Memory B cell (primary cell): ENCODE results near the gene POLR2A.

Experiments used
- ATAC-seq: fragments of 150-1000 bp; cut with Tn5 transposase; 2 replicates; pipeline ENCODE4 v1.10.0; 2021; ENCODE audit warnings: low read depth, mild to moderate bottlenecking, moderate library complexity
- DNase-seq, 2 donors: peaks; one replicate each; pipeline ENCODE4 v3.0.0; 2022; ENCODE audit warnings: low spot score in 2 of 2
- H3K27ac Mint-ChIP-seq: one replicate; pipeline ENCODE4 v1.8.0; 2022; ENCODE audit warnings: mild to moderate bottlenecking, moderate library complexity, mixed read lengths
- H3K27me3 Mint-ChIP-seq: one replicate; pipeline ENCODE4 v1.8.0; 2022; ENCODE audit warnings: mixed read lengths
- H3K36me3 Mint-ChIP-seq: one replicate; pipeline ENCODE4 v1.8.0; 2022; ENCODE audit warnings: mild to moderate bottlenecking, mixed read lengths
- H3K4me1 Mint-ChIP-seq: one replicate; pipeline ENCODE4 v1.8.0; 2022; ENCODE audit warnings: mixed read lengths
- H3K4me3 Mint-ChIP-seq: one replicate; pipeline ENCODE4 v1.8.0; 2022; ENCODE audit warnings: mild to moderate bottlenecking, moderate library complexity, mixed read lengths
- H3K9me3 Mint-ChIP-seq: one replicate; pipeline ENCODE4 v1.8.0; 2022; ENCODE audit warnings: mixed read lengths

Gene POLR2A

GRCh38 chr17:7443499-7444485 lies 40.4 kb upstream of the POLR2A start:
- H3K4me1 Mint-ChIP-seq = peaks cover 24% of the 10 kb centered on the region
- no peak overlapping the region for H3K4me3 Mint-ChIP-seq
- peaks cover 42% of the 10 kb centered on the region for H3K27me3 Mint-ChIP-seq
- ATAC-seq = no peak
- no peaks in the 10 kb centered on the region for H3K9me3 Mint-ChIP-seq
- H3K27ac Mint-ChIP-seq = no peak overlapping the region
- peaks cover 4% of the 10 kb centered on the region for H3K36me3 Mint-ChIP-seq
- no peak for DNase-seq

- ATAC-seq (peak; percentile 40), DNase-seq (no peak)
- H3K4me1 Mint-ChIP-seq = peaks cover 20% of the 10 kb centered on the region
- H3K9me3 Mint-ChIP-seq = no peaks in the 10 kb centered on the region
- peak within 1 kb of the TSS; percentile 76 for H3K4me3 Mint-ChIP-seq
- H3K27me3 Mint-ChIP-seq = peaks cover 44% of the 10 kb centered on the region
- H3K27ac Mint-ChIP-seq = peak within 1 kb of the TSS; percentile 6
- peaks cover 4% of the 10 kb centered on the region for H3K36me3 Mint-ChIP-seq
These were observed 39.2 kb upstream of the POLR2A start, which contains the start of gene CHRNB1 for GRCh38 chr17:7444682-7445618. Gene CHRNB1 (plus strand): TSS chr17:7445061. CDS start chr17:7445128, 67 bp downstream.

DNA sequence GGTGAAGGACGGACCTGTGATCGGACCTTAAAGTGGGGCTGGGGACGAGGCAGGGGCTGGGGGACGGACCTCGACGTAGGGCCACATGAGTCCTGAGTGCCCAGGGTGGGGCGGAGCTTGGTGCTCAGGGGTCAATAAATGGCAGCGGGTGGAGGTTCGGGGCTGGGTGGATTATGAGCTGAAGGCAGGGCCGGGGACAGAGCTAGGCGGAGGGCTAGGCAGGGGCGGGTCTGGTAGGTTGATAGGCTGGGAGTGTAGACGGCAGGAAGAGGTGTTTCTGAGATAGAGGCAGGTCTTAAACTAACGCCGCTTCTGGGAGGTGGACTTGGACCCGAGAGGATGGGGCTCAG lies 38.6 kb upstream of the POLR2A start:
- Mint-ChIP-seq H3K36me3 (peaks cover 4% of the 10 kb centered on the region), H3K27me3 (peaks cover 40% of the 10 kb centered on the region), H3K4me3 (peak overlapping the region; percentile 76), H3K27ac (peak overlapping the region; percentile 6), H3K9me3 (no peaks in the 10 kb centered on the region), H3K4me1 (peaks cover 15% of the 10 kb centered on the region)
- DNase-seq = no peak
- ATAC-seq = peak; percentile 74

GRCh38 chr17:7448461-7448860 lies 35.7 kb upstream of the POLR2A start:
- ATAC-seq (no peak), DNase-seq (no peak)
- peaks cover 13% of the 10 kb centered on the region for H3K4me1 Mint-ChIP-seq
- H3K27me3 Mint-ChIP-seq = peaks cover 31% of the 10 kb centered on the region
- peaks cover 3% of the 10 kb centered on the region for H3K36me3 Mint-ChIP-seq
- H3K4me3 Mint-ChIP-seq = no peak overlapping the region
- H3K27ac Mint-ChIP-seq = no peak overlapping the region
- no peaks in the 10 kb centered on the region for H3K9me3 Mint-ChIP-seq

DNA sequence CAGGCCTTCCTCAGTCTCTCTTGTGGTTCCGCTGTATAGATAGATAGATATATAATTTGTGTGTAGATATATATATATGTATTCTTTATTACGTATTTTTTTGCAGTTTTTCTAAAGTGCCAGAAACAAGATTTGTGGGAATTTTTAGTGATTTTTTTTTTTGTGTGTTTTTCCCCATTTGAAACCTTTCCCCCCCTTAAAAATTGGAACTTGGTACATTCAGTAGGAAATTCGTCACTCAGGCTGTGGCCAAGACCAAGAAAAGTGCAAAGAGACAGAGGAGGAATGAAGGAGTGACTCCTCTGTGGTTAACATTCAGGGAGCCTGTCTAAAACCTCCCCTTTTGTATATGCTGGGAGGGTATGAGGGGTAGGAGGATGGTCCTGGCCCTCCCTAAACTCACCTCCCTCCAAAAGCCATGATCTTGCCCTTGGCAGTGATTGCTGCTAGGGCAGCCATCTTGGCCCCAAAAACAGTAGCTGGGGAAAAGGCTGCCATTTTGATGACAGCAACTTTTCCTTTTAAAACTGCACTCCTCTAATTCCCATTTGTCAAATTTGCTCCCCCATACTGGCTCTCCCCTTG lies 24.1 kb upstream of the POLR2A start:
- Mint-ChIP-seq H3K27ac (no peak overlapping the region), H3K36me3 (peaks cover 4% of the 10 kb centered on the region), H3K4me3 (no peak overlapping the region), H3K9me3 (no peaks in the 10 kb centered on the region), H3K4me1 (no peaks in the 10 kb centered on the region), H3K27me3 (no peaks in the 10 kb centered on the region)
- ATAC-seq (no peak), DNase-seq (no peak)

GRCh38 chr17:7460850-7461660 lies 23.1 kb upstream of the POLR2A start:
- no peak for DNase-seq
- peaks cover 6% of the 10 kb centered on the region for H3K36me3 Mint-ChIP-seq
- H3K27me3 Mint-ChIP-seq = no peaks in the 10 kb centered on the region
- no peak for ATAC-seq
- H3K4me1 Mint-ChIP-seq = no peaks in the 10 kb centered on the region
- no peaks in the 10 kb centered on the region for H3K9me3 Mint-ChIP-seq
- H3K4me3 Mint-ChIP-seq = no peak overlapping the region
- no peak overlapping the region for H3K27ac Mint-ChIP-seq

DNA sequence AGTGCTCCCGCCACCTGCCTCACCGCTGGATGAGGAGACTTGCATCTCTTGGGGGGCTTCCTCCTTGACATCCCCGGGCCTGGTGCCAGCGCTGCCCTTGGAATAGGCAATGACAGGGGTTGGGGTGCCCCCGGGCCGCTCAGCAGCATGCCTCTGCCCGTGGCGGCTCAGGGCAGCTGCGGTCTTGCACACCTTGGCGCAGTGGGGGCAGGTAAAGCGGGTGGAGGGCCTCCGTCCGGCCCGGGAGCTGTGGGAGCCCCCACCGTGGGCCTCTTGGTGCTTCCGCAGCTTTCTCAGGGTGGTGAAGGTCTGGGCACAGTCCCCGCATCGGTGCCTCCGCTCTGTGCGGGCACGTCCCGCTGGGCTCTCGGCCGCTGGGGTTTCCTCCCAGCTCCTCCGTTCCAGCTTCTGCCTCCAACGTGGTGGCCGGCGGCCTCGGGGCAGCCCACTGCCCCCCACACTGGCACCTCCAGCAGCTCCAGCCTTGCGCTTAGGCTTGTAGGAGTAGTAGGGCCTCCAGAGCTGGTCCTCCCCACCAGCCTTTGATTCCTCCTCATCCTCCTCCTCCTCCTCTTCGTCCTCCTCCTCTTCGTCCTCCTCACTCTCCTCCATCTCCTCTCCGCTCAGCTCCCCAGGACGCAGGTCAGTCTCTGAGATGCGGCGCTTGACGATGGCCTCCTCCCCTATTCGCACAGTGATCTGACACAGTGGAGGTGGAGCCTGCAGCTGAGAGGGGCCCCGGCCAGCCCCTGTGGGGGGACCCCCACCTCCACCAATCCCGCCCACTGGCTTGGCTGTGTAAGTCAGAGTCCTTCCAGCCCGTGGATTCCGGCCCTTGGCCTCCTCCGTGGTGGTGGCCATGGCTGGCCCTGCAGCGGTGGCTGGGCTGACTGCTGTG lies 21.4 kb upstream of the POLR2A start:
- Mint-ChIP-seq H3K4me1 (peaks cover 10% of the 10 kb centered on the region), H3K4me3 (no peak overlapping the region), H3K9me3 (no peaks in the 10 kb centered on the region), H3K27me3 (no peaks in the 10 kb centered on the region), H3K36me3 (peaks cover 14% of the 10 kb centered on the region), H3K27ac (no peak overlapping the region)
- DNase-seq (no peak), ATAC-seq (no peak)

DNA sequence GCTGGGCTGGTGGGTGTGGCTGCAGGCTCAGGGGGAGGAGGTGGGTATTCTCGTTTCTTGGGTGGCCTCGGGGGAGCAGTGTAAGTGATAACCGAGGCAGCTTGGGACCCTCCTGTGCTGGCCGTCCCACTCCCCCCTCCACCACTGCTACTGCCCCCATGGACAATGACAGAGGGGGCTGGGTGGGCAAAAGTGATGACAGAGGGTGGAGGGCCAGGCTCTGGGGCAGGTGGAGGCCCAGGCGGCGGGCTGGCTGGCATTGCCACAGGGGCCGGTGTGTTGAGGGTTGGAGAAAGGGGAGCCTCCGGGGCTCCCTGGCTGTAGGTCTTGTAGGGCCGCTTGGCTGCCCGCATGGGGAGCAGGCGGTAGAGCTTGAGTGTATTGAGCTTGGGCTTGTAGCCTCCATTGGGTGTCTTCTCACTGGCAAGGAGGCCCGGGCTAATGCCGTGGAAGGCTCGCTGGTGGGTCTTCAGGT lies 20.8 kb upstream of the POLR2A start:
- H3K4me1 Mint-ChIP-seq = peaks cover 10% of the 10 kb centered on the region
- no peak overlapping the region for H3K27ac Mint-ChIP-seq
- H3K36me3 Mint-ChIP-seq = peaks cover 14% of the 10 kb centered on the region

DNA sequence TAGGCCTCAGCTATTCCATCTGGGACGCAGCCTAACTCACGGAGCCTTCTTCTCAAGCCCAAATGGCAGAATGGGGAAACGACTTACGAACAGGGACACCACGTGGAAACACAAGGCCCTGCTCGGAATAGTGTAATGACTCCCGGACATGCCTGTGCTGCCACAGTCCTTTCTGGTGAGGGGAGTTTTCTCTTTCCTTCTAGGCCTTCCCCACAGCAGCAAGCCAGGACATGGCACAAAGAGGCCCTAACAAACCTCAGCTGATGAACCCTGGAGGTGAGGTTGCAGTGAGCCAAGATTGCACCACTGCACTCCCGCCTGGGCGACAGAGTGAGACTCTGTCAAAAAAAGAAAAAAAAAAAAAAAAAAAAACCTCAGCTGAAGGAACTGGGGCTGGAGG lies 20.1 kb upstream of the POLR2A start:
- peaks cover 14% of the 10 kb centered on the region for H3K4me1 Mint-ChIP-seq
- H3K36me3 Mint-ChIP-seq = peaks cover 18% of the 10 kb centered on the region
- H3K4me3 Mint-ChIP-seq = no peak overlapping the region
- H3K27ac Mint-ChIP-seq = no peak overlapping the region
- H3K27me3 Mint-ChIP-seq = no peaks in the 10 kb centered on the region
- DNase-seq (no peak), ATAC-seq (no peak)
- no peaks in the 10 kb centered on the region for H3K9me3 Mint-ChIP-seq

More for the DNA sequence above, 20.8 kb upstream of the POLR2A start:
- Mint-ChIP-seq H3K9me3 (no peaks in the 10 kb centered on the region), H3K4me3 (no peak overlapping the region), H3K27me3 (no peaks in the 10 kb centered on the region)
- no peak for ATAC-seq
- DNase-seq = no peak

DNA sequence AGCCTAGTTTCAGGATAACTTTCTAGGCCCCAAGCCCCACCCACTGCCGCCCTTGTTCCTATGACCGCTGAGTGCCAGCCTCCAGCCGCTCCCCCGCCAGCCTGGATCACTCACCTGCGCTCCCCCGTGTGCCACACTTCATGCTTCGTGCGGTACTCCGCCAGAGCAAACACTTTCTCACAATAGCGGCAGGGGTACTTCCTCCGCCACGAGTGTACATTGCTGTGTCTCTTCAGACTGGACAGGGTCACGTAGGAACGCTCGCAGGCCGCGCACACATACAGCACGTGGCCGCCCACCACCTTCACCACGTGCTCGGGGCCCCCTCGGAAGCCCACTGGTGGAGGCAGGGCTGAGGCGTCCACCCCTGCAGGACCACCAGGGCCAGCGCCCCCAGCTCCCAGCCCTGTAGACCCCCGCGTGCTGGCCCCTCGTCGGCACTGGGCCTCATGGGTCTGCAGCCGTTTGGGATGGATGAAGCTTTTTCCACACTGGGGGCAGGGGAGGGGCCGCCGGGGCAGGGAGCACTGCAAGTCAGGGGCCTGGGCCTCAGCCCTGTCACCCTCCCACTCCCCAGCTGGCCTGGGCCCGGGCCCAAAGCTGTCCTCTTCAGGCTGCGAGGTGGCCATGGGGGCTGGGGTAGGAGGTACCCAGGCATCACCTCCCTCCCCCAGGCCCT lies 18.4 kb upstream of the POLR2A start:
- H3K9me3 Mint-ChIP-seq = no peaks in the 10 kb centered on the region
- H3K4me1 Mint-ChIP-seq = peaks cover 14% of the 10 kb centered on the region
- no peaks in the 10 kb centered on the region for H3K27me3 Mint-ChIP-seq
- no peak overlapping the region for H3K27ac Mint-ChIP-seq
- no peak overlapping the region for H3K4me3 Mint-ChIP-seq
- ATAC-seq (no peak), DNase-seq (no peak)
- peaks cover 18% of the 10 kb centered on the region for H3K36me3 Mint-ChIP-seq

- no peak for DNase-seq
- H3K4me1 Mint-ChIP-seq = peaks cover 14% of the 10 kb centered on the region
- H3K27ac Mint-ChIP-seq = no peak overlapping the region
- H3K27me3 Mint-ChIP-seq = no peaks in the 10 kb centered on the region
- no peaks in the 10 kb centered on the region for H3K9me3 Mint-ChIP-seq
- no peak overlapping the region for H3K4me3 Mint-ChIP-seq
- H3K36me3 Mint-ChIP-seq = peaks cover 18% of the 10 kb centered on the region
- ATAC-seq = no peak
These were observed 17.9 kb upstream of the POLR2A start for GRCh38 chr17:7466318-7466638.
